GM19395 (cell line): ENCODE results near the gene CDH4.

Source experiments
- ATAC-seq: cut with Tn5 transposase; IDR thresholded peaks from one replicate; pipeline ENCODE4 v1.9.1; 2021; ENCODE audit warnings: mild to moderate bottlenecking, moderate library complexity; ENCODE audit not compliant: unreplicated experiment

Gene CDH4

DNA sequence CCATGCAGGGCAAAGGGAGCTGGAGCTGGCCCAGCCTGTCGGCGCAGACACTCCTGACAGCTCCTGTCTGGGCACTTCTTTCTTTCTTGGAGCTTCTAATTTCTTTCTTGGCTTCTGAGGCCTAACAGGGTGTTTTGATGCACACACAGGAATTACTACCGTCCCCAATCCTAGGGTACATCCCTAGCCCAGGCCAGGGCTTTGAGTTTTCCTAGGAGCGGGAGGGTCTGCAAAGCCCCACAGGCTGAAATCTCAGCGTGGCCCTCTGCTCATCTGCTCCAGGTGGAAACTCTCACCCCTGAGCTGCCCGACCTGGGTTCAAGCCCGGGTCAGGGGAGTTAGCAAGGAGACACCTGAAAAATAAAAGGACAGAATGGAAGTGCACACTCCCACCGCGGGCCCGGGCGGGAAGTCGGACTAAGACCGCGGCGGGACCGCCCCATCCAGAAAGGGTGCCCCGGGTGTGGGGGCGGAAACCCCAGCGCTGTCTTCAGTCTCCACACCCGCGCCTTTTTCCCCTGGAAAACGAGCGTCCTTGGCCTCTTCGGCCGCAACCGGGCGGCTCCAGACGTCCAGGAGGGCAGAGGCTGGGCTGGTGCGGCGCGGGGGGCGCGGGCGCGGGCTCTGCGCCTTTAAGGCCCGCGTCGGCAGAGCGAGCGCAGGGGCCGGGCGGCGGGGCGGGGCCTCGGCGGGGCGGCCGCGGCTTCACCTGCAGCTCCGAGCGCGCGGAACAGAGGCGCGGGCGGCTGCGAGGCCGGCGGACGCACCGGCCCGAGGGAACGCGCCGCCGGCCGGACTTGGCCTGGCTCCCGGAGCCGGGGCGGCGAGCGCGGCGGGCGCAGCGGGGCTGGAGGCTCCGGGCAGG lies at the start of gene CDH4:
Gene CDH4 (plus strand): TSS at position 733 of the 865 bp plus-strand sequence.
- ATAC-seq = no peak

DNA sequence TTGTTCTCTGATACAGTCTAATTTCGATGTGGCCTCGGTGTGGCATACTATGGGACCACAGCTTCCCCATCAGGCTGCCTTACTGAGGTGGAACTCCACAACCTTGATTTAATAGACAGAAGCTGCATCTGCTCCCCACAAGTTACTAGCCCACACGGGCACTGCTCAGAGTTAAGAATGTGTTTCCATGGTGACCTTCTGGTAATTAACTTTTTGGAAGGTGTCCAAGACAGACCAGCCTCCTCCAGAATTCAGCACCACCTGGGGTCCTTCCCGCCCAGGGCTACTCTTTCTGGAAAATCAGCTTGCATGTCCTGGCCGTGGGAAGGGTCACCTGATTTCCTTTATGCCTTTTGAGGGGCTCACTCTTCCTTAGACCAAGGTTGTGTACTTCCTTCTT lies 48.7 kb upstream of the CDH4 start:
- ATAC-seq = no peak

GRCh38 chr20:61204206-61204605 lies 47.9 kb upstream of the CDH4 start:
- no peak for ATAC-seq

DNA sequence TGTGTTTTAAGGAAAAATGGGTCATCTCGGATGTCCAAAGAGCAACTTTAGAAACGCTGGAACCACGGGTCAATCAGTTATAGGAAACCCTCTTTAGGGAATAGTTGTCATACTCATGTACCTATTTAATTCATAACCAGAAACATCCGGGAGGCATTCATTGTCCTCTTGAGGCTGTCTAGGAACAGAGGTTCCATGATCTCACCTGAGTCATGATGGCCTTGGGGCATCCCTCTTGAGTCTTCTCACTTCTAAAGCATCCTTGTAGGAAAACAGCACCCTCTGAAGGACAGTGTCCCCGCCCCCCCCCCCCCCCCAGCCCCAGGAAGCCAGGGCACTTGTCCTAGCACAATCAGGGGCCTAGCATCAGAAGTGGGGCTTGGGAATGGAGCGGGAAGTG lies 46.3 kb upstream of the CDH4 start:
- ATAC-seq = no peak

GRCh38 chr20:61210862-61211261 lies 41.2 kb upstream of the CDH4 start:
- no peak for ATAC-seq

- no peak for ATAC-seq
These were observed 34.2 kb upstream of the CDH4 start for GRCh38 chr20:61217848-61218247.

DNA sequence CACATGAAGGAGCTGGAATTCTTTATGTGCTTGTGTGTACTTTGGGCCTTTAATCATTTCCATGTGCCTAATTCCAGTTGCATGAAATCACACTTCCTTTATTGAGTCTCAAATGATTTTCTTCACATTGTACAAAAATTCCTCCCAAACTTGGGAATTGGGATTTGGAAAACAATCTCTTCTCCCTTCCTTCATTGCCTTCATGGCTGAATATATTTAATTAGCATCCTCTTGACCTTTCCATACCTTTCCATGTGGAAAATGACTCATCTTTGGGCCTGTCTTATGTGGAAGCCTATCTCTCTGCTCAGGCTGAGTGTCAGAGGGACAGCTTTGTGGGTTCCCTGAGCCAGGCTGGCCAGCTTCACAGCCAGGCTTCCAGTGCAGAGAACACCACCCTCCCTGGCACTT lies 33.0 kb upstream of the CDH4 start:
- no peak for ATAC-seq

DNA sequence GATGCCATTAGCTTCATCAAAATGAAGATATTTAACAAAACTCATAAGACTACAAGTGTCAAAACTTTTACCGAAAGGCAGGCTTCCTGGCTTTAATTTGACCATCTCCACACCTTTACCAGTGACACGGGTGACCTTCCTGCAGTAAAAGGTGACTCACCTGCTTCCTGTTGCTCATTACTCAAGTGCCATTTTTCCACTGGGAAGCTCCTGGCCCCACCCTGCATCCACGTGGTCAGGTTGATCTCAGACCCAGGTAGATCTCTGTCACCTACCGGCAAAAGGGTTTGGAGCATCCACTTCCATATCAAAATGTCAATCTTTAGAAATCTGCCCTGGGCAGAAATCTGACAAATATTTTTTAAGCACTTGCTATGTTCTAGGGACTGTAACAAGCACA lies 31.9 kb upstream of the CDH4 start:
- ATAC-seq = no peak

GRCh38 chr20:61220626-61221325 lies 31.3 kb upstream of the CDH4 start:
- ATAC-seq = no peak

DNA sequence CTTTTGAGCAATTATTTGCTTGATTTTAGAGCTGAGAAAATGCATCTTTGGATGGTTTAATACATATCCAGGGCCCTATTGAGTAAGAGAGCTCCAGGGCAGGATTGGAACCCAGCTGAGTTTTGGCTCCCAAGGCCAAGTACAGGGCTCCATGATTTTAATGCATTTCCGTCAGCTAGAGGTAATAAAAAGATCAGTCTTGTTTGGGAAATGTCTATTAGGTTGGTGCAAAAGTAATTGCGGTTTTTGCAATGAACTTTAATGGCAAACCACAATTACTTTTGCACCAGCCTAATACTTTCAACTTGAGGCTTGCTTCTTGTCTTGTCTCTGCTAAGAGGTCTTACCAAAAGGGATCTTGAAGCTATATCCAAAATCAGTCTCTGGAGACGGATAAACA lies 29.4 kb upstream of the CDH4 start:
- ATAC-seq = no peak

- no peak for ATAC-seq
These were observed 28.9 kb upstream of the CDH4 start for GRCh38 chr20:61223121-61223520.

- ATAC-seq = no peak
These were observed 21.9 kb upstream of the CDH4 start for GRCh38 chr20:61230166-61230565.

- no peak for ATAC-seq
These were observed 18.5 kb upstream of the CDH4 start for GRCh38 chr20:61233590-61233989.

- ATAC-seq = no peak
These were observed 17.7 kb upstream of the CDH4 start for GRCh38 chr20:61234224-61234890.

GRCh38 chr20:61236713-61237112 lies 15.3 kb upstream of the CDH4 start:
- ATAC-seq = no peak

GRCh38 chr20:61238813-61239212 lies 13.2 kb upstream of the CDH4 start:
- no peak for ATAC-seq

DNA sequence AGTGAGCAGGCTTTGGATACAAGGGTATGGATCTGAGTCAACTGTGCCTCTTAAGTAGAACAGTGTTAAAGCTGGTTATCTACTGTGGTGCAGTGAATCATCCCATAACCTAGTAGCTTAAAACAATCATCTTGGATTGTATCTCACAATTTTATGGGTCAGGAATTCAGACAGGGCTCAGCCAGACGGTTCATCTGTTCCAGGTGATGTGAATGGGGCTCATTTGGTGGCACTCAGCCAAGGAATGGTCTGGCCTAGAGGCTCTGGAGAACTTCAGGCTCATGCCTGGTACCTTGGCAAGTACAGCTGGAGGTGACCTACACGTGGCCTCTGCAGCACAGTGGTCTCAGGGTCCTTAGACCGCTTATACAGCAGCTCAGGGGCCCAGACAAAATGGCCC lies 11.2 kb upstream of the CDH4 start:
- no peak for ATAC-seq

GRCh38 chr20:61244213-61244612 lies 7.8 kb upstream of the CDH4 start:
- ATAC-seq = no peak

GRCh38 chr20:61246269-61246668 lies 5.8 kb upstream of the CDH4 start:
- ATAC-seq = no peak

DNA sequence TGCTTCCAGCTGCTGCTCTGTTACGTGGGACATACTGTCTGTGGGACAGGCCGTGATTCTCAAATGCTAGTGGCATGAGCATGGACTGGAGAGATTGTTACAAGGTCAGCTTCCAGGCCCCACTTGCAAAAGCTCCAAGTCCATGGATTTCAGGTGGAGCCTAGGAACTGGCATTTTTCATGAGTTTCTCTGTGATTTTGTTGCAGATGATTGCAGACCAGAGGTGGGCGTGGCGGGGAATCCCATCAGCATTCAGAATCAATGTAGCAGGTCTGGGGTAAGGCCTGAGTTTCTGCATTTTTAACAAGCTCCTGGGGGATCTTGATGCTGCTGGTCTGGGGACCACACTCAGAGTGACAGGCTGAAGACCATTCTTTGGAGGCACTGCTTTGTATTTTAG lies 2.4 kb upstream of the CDH4 start:
- no peak for ATAC-seq

- no peak for ATAC-seq
These were observed 671 bp downstream of the CDH4 start for GRCh38 chr20:61252601-61253263.
